PFSK-1 (cell line): Measurements from ENCODE around the gene SLC12A4.

Experiments used
- POLR2AphosphoS5 ChIP-seq: IDR thresholded peaks from 2 replicates; pipeline ENCODE4 v1.6.1; 2012; ENCODE audit warnings: low read depth, mild to moderate bottlenecking, control low read depth, low read length, moderate library complexity
- REST ChIP-seq, 2 experiments: IDR thresholded peaks; 2 replicates each; pipeline versions ENCODE4 v1.6.1 to v1.8.0; 2011 to 2012; ENCODE audit warnings: low read depth in 2 of 2, low read length in 2 of 2, control low read depth in 1 of 2, inconsistent platforms in 1 of 2, mild to moderate bottlenecking in 1 of 2, moderate library complexity in 1 of 2; ENCODE audit not compliant: insufficient read depth in 1 of 2
- SIN3A ChIP-seq: IDR thresholded peaks from 2 replicates; pipeline ENCODE4 v1.6.1; 2012; ENCODE audit warnings: mild to moderate bottlenecking, low read length, moderate library complexity, borderline replicate concordance; ENCODE audit not compliant: insufficient read depth
- TAF1 ChIP-seq: IDR thresholded peaks from 2 replicates; pipeline ENCODE4 v1.6.1; 2012; ENCODE audit warnings: low read length, control low read depth, borderline replicate concordance; ENCODE audit not compliant: insufficient read depth

GRCh38 chr16:67933805-67934204 is 34.6 kb downstream of the SLC12A4 start:
- TF ChIP-seq TAF1 (no peak), REST (IDR thresholded peaks at IDR 0.05; ENCODE audit: insufficient read depth in 1 of 2, low read depth in 2 of 2, low read length in 2 of 2) (no peak), SIN3A (no peak), POLR2AphosphoS5 (no peak)
